ENCODE results near the gene NBL1. TPM values are rescaled to one million over a fixed set of nuclear protein-coding genes. Genes with fewer than 3 reads are reported as not detected.

The NBL1 gene
- total RNA-seq, 1 experiment from 2014 or later: 36.9 TPM

DNA sequence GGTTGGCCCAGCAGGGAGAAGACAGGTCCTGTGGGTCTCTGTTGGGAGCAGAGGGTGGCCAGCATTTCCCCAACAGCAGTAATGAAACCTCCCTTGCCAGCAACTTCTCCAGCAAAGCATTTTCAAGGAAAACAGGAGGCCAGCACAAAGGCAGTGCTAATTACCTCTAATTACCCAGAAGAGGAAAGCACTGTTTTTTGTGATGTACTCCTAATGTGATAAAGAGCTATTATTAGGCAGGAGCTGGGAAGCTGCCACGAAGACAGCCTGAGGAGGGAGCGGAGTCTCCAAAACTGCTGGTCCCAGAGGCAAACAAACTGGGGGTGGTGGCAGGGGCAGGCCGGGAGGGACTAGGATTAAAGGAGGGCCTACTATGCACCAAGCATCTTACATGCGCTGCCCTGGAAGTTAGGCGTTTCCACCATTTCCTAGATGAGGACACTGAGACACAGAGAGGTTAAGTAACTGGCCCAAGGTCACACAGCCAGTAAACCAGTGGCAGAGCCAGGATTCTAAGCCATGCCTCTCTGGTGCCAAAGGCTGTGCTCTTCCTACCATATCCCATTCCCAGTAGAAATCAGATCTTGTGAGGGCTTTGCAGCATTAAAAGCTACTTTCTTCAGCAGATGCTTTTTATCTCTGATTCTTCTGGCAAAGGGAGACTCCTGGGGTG, 45.1 kb downstream of the NBL1 start:
- H3K4me1 ChIP-seq (replicated peaks; ENCODE audit: insufficient read depth): no peaks in the 10 kb centered on the region
- H3K79me2 ChIP-seq (ENCODE audit: low read depth): no peaks in the 10 kb centered on the region
- H3K36me3 ChIP-seq (ENCODE audit: low read depth): no peaks in the 10 kb centered on the region
- H3K9me3 ChIP-seq (ENCODE audit: insufficient read depth, low read depth): no peaks in the 10 kb centered on the region
- no TSS peak for BruUV-seq (replicated peaks)
- TF ChIP-seq, protein P1, sequence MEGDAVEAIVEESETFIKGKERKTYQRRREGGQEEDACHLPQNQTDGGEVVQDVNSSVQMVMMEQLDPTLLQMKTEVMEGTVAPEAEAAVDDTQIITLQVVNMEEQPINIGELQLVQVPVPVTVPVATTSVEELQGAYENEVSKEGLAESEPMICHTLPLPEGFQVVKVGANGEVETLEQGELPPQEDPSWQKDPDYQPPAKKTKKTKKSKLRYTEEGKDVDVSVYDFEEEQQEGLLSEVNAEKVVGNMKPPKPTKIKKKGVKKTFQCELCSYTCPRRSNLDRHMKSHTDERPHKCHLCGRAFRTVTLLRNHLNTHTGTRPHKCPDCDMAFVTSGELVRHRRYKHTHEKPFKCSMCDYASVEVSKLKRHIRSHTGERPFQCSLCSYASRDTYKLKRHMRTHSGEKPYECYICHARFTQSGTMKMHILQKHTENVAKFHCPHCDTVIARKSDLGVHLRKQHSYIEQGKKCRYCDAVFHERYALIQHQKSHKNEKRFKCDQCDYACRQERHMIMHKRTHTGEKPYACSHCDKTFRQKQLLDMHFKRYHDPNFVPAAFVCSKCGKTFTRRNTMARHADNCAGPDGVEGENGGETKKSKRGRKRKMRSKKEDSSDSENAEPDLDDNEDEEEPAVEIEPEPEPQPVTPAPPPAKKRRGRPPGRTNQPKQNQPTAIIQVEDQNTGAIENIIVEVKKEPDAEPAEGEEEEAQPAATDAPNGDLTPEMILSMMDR (conservative IDR thresholded peaks at IDR 0.05): no peak
- TF ChIP-seq EZH2 (IDR thresholded peaks at IDR 0.05; ENCODE audit: low read depth): no peak
- H3F3A ChIP-seq (ENCODE audit: insufficient read depth, low read depth): no peaks in the 10 kb centered on the region
- H3K27ac ChIP-seq: no peak overlapping the region
- H3K4me2 ChIP-seq: no peak overlapping the region
- H3K9me2 ChIP-seq (ENCODE audit: insufficient read depth): no peaks in the 10 kb centered on the region
- intact Hi-C loops (cut with micrococcal nuclease; ENCODE audit: unreplicated experiment): no loop called here
- H3K4me3 ChIP-seq: no peak overlapping the region
- ChIA-PET CTCF (no interaction called here), POLR2A (ENCODE audit: unreplicated experiment) (no interaction called here)
- no peaks in the 10 kb centered on the region for H4K20me1 ChIP-seq (ENCODE audit: insufficient read depth)
- no peaks in the 10 kb centered on the region for H3K27me3 ChIP-seq (ENCODE audit: insufficient read depth, low read depth)
- no peak for DNase-seq
- no peak overlapping the region for H2AFZ ChIP-seq

DNA sequence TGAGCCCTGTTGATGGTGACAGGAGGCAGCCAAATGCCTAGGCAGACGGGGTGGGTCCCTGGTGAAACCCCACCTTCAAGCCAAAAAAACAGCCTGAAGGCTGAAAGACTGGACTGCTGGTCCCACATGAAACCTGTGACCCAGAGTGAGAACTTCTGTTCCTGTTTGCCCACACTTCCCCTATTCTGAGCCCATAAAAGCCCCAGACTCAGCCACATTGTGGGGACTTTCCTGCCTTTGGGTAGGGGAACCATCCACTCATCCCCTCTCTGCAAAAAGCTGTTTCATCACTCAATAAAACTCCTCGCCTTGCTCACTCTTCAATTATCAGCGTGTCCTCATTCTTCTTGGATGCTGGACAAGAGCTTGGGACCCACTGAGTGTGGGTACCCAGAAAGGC, 45.7 kb downstream of the NBL1 start:
- H3K4me1 ChIP-seq (replicated peaks; ENCODE audit: insufficient read depth): no peaks in the 10 kb centered on the region
- TF ChIP-seq, protein P1 (conservative IDR thresholded peaks at IDR 0.05): no peak
- H3K36me3 ChIP-seq (ENCODE audit: low read depth): no peaks in the 10 kb centered on the region
- no TSS peak for BruUV-seq (replicated peaks)
- ChIA-PET CTCF (no interaction called here), POLR2A (ENCODE audit: unreplicated experiment) (no interaction called here)
- H3K27ac ChIP-seq: no peak overlapping the region
- no peaks in the 10 kb centered on the region for H3K9me2 ChIP-seq (ENCODE audit: insufficient read depth)
- no peak overlapping the region for H3K4me3 ChIP-seq
- H4K20me1 ChIP-seq (ENCODE audit: insufficient read depth): no peaks in the 10 kb centered on the region
- H3K27me3 ChIP-seq (ENCODE audit: insufficient read depth, low read depth): no peaks in the 10 kb centered on the region
- H3K4me2 ChIP-seq: no peak overlapping the region
- DNase-seq: no peak
- no peaks in the 10 kb centered on the region for H3K79me2 ChIP-seq (ENCODE audit: low read depth)
- H3F3A ChIP-seq (ENCODE audit: insufficient read depth, low read depth): no peaks in the 10 kb centered on the region
- no peak overlapping the region for H2AFZ ChIP-seq
- intact Hi-C loops (cut with micrococcal nuclease; ENCODE audit: unreplicated experiment): no loop called here
- H3K9me3 ChIP-seq (ENCODE audit: insufficient read depth, low read depth): no peaks in the 10 kb centered on the region

DNA sequence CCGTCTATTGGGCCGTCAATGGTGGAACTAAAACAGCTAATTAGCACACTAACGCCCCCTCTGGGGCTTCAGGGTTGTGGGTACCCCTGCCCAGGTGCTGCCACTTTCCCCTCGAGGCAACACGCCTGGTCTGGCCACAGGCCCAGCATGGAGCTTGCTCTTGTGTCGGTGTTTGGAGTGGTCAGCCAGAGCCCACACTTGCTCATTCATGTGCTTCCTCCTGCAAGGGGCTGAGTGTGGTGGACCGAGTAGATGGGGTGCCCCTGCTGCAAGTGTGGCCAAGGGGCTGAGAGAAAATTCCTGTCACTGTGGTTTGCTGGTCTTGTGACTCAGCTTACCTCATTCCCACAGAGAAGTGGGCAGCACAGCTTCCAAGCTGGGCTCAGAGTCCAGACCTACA, 46.2 kb downstream of the NBL1 start:
- Histone ChIP-seq H3K79me2 (ENCODE audit: low read depth) (no peaks in the 10 kb centered on the region), H3K36me3 (ENCODE audit: low read depth) (no peaks in the 10 kb centered on the region), H2AFZ (no peak overlapping the region), H3K4me1 (replicated peaks; ENCODE audit: insufficient read depth) (no peaks in the 10 kb centered on the region), H3F3A (ENCODE audit: insufficient read depth, low read depth) (no peaks in the 10 kb centered on the region), H3K4me3 (no peak overlapping the region), H3K27ac (no peak overlapping the region), H3K4me2 (no peak overlapping the region), H4K20me1 (ENCODE audit: insufficient read depth) (no peaks in the 10 kb centered on the region), H3K9me3 (ENCODE audit: insufficient read depth, low read depth) (no peaks in the 10 kb centered on the region), H3K27me3 (ENCODE audit: insufficient read depth, low read depth) (no peaks in the 10 kb centered on the region), H3K9me2 (ENCODE audit: insufficient read depth) (no peaks in the 10 kb centered on the region)
- ChIA-PET POLR2A (ENCODE audit: unreplicated experiment) (no interaction called here), CTCF (no interaction called here)
- no peak for DNase-seq
- intact Hi-C loops (cut with micrococcal nuclease; ENCODE audit: unreplicated experiment): no loop called here
- TF ChIP-seq, protein P1 (conservative IDR thresholded peaks at IDR 0.05): no peak
- no peak for TF ChIP-seq EZH2 (IDR thresholded peaks at IDR 0.05; ENCODE audit: low read depth)
- no TSS peak for BruUV-seq (replicated peaks)

All from PC-9 (cell line).